ENCODE results near the gene FIS1.

FIS1 gene

DNA sequence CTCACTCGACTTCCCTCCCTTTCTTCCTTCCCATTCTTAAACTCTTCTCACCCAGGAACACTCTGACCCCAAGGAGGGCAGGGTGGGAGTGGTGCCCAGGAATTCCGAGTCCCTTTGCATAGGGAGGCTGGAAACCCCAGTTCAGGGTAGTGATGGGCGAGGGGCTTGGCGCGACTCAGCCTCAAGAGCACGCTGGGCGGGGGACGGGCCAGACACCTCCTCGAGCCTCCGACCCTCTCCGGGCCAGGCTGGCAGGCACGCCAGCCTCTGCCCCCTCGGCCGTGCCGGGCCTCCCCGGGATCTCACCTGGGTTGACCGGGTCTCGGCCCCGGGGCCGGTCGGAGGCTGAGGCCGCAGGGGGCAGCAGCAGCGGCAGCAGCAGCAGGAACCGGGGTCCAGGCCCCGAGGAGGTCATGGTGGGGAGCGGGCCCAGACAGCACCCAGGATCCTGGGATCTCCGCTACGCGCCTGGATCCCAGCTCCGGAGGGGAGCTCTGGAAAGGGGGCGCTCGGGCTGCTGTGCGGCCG is 28.0 kb downstream of the FIS1 start:
- Histone ChIP-seq H3K27me3 (replicated peaks in 2 of 5; ENCODE audit: control insufficient read depth in 4 of 5, insufficient read depth in 5 of 5, low read length in 4 of 5) (no peaks in the 10 kb centered on the region), H3K36me3 (ENCODE audit: control insufficient read depth in 4 of 4, insufficient read depth in 4 of 4, low read length in 3 of 4) (peaks cover 2 to 24% (median 10%) of the 10 kb centered on the region in 4 experiments), H3K9me3 (ENCODE audit: control extremely low read depth in 1 of 5, control insufficient read depth in 4 of 5, insufficient read depth in 2 of 5, low read depth in 1 of 5, low read length in 4 of 5) (no peaks in the 10 kb centered on the region), H3K4me1 (ENCODE audit: control extremely low read depth in 1 of 4, control insufficient read depth in 4 of 4, insufficient read depth in 4 of 4, low read length in 3 of 4) (peaks cover 3 to 29% (median 25%) of the 10 kb centered on the region in 4 experiments), H3K4me3 (ENCODE audit: control insufficient read depth in 1 of 7, extremely low read depth in 1 of 7, insufficient read depth in 4 of 7, low read depth in 2 of 7, low read length in 6 of 7) (peak overlapping the region; percentile 50 to 98 (median 94)), H3K27ac (ENCODE audit: insufficient read depth in 1 of 2, low read depth in 1 of 2, low read length in 2 of 2, poor library complexity in 1 of 2, severe bottlenecking in 2 of 2) (peak overlapping the region in 1 of 2 experiments; percentile 94)
- POLR2A ChIA-PET = interaction anchor here (0.6 to 2.1 kb wide), 4 partner anchors 28 to 122 kb away, joined by 3 to 12 read pairs (median 6); partner anchors contain the start of gene FIS1
- no peak for DNase-seq
- CTCF ChIA-PET = interaction anchor here (0.6 to 5.5 kb wide), 19 partner anchors 9 to 1052 kb away, joined by 3 to 57 read pairs (median 5); partner anchors contain the start of genes CLDN15 and FIS1
- 0% methylated on average over 29 of the region's 34 CpGs for WGBS (ENCODE audit: insufficient coverage)

DNA sequence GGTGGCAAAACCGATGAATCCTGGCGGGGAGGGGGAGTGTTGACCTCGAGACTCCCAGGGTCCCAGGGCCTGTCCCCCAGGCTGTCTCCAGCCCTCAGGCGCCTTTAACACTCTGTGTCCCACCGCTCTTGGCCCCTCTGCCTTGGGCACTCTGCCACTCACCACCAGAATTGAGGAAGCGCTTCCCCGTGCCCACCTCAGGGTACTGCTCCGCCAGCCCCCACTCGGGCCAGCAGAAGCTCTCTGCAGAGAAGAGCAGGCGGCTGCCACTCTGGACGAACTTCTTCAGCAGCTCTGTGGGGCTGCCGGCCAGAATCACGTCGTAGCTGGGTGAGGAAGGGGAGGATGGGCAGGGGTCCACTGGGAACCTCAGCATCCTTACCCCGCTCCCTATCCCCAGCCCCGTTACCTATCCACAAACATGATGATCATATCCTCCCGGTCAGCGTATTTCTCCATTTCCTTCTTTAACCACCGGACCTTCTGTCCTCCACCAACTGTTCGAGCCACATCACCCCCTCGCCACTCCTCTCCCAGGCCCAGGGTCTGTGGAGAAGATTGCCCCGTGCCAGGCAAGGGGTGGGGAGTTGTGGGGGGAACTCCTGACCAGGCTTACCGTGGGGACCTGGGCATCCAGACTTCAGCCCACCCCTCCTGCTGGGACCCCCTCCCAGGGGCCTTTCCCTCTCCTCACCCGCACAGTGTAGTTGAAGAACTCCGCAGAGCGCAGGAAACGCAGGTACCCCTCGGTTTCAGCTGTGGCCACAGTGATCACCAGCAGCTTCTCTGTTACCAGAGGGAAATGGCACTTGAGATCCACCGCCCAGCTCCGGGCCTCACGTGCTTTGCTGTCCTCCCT is 28.7 kb downstream of the FIS1 start:
- DNase-seq = peak in 1 of 3 donors; percentile 19
- H3K9me3 ChIP-seq (ENCODE audit: control extremely low read depth in 1 of 5, control insufficient read depth in 4 of 5, insufficient read depth in 2 of 5, low read depth in 1 of 5, low read length in 4 of 5) = no peaks in the 10 kb centered on the region
- 71% methylated on average over 20 of the region's 31 CpGs for WGBS (ENCODE audit: insufficient coverage)
- ChIA-PET POLR2A (interaction anchor here (0.6 to 2.0 kb wide), 2 partner anchors 90 to 121 kb away, joined by 3 to 7 read pairs; no protein-coding TSS in a partner anchor), CTCF (interaction anchor here (0.6 to 5.5 kb wide), 10 partner anchors 9 to 1051 kb away, joined by 3 to 57 read pairs (median 4); partner anchors contain the start of gene FIS1)
- peaks cover 2 to 27% (median 15%) of the 10 kb centered on the region in 4 experiments for H3K36me3 ChIP-seq (ENCODE audit: control insufficient read depth in 4 of 4, insufficient read depth in 4 of 4, low read length in 3 of 4)
- H3K4me1 ChIP-seq (ENCODE audit: control extremely low read depth in 1 of 4, control insufficient read depth in 4 of 4, insufficient read depth in 4 of 4, low read length in 3 of 4) = peaks cover 3 to 29% (median 25%) of the 10 kb centered on the region in 4 experiments
- H3K27ac ChIP-seq (ENCODE audit: insufficient read depth in 1 of 2, low read depth in 1 of 2, low read length in 2 of 2, poor library complexity in 1 of 2, severe bottlenecking in 2 of 2) = peak overlapping the region in 1 of 2 experiments; percentile 94
- peak overlapping the region; percentile 13 to 98 (median 94) for H3K4me3 ChIP-seq (ENCODE audit: control insufficient read depth in 1 of 7, extremely low read depth in 1 of 7, insufficient read depth in 4 of 7, low read depth in 2 of 7, low read length in 6 of 7)
- H3K27me3 ChIP-seq (replicated peaks in 2 of 5; ENCODE audit: control insufficient read depth in 4 of 5, insufficient read depth in 5 of 5, low read length in 4 of 5) = no peaks in the 10 kb centered on the region

DNA sequence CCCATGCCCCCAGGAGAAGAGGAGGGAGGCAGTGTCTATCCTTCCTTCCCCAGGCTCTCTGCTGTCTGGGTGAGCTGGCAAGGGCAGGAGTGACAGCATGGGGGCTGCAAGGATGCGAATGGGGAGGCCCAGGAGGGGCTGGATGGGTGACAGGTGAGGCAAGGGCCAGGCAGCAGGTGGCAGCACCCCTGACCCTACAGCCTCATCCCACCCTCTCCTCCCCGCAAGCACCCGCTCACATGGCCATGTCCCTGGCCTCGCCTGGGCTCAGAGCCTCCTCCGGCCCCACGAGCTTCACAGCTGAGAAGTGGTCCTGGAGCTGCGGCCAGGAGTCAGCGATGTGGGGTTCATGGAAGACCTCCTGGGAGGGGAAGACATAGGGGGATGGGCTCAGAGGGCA is 32.9 kb downstream of the FIS1 start:
- H3K36me3 ChIP-seq (ENCODE audit: control insufficient read depth in 4 of 4, insufficient read depth in 4 of 4, low read length in 3 of 4) = peaks cover 2 to 55% (median 27%) of the 10 kb centered on the region in 4 experiments
- no peaks in the 10 kb centered on the region for H3K9me3 ChIP-seq (ENCODE audit: control extremely low read depth in 1 of 5, control insufficient read depth in 4 of 5, insufficient read depth in 2 of 5, low read depth in 1 of 5, low read length in 4 of 5)
- H3K4me1 ChIP-seq (ENCODE audit: control extremely low read depth in 1 of 4, control insufficient read depth in 4 of 4, insufficient read depth in 4 of 4, low read length in 3 of 4) = peaks cover 0 to 12% (median 10%) of the 10 kb centered on the region in 4 experiments
- H3K27ac ChIP-seq (ENCODE audit: insufficient read depth in 1 of 2, low read depth in 1 of 2, low read length in 2 of 2, poor library complexity in 1 of 2, severe bottlenecking in 2 of 2) = no peak overlapping the region
- DNase-seq = no peak
- H3K27me3 ChIP-seq (replicated peaks in 2 of 5; ENCODE audit: control insufficient read depth in 4 of 5, insufficient read depth in 5 of 5, low read length in 4 of 5) = no peaks in the 10 kb centered on the region
- CTCF ChIA-PET = interaction anchor here (0.6 to 1.6 kb wide), 2 partner anchors 10 to 66 kb away, joined by 3 to 6 read pairs; no protein-coding TSS in a partner anchor
- no peak overlapping the region for H3K4me3 ChIP-seq (ENCODE audit: control insufficient read depth in 1 of 7, extremely low read depth in 1 of 7, insufficient read depth in 4 of 7, low read depth in 2 of 7, low read length in 6 of 7)
- whole genome bisulfite sequencing (ENCODE audit: insufficient coverage) = 100% methylated on average over 4 of the region's 8 CpGs
- POLR2A ChIA-PET = no interaction called here

DNA sequence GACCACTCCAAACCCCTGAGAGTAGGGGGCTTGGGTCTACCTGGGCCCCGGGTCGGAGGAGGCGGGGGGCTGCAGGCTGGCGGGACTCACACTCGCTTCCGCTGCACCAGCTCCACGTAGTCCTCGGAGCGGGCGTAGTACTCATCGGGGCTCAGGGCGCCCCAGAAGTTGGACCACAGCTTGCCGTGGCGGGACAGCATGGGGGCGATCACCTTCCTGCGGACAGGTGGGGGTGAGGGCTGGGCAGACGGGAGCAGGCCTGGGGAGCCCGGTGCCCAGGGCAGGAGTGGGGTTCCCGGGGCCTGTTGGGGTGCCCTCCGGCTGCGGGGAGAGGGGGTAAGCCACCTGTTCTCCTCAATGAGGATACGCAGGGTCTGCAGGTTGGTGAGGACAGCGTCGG is 33.4 kb downstream of the FIS1 start:
- H3K9me3 ChIP-seq (ENCODE audit: control extremely low read depth in 1 of 5, control insufficient read depth in 4 of 5, insufficient read depth in 2 of 5, low read depth in 1 of 5, low read length in 4 of 5) = no peaks in the 10 kb centered on the region
- WGBS (ENCODE audit: insufficient coverage) = 97% methylated on average over 23 of the region's 24 CpGs
- peaks cover 2 to 57% (median 28%) of the 10 kb centered on the region in 4 experiments for H3K36me3 ChIP-seq (ENCODE audit: control insufficient read depth in 4 of 4, insufficient read depth in 4 of 4, low read length in 3 of 4)
- no peak overlapping the region for H3K27ac ChIP-seq (ENCODE audit: insufficient read depth in 1 of 2, low read depth in 1 of 2, low read length in 2 of 2, poor library complexity in 1 of 2, severe bottlenecking in 2 of 2)
- H3K27me3 ChIP-seq (replicated peaks in 2 of 5; ENCODE audit: control insufficient read depth in 4 of 5, insufficient read depth in 5 of 5, low read length in 4 of 5) = no peaks in the 10 kb centered on the region
- POLR2A ChIA-PET = no interaction called here
- CTCF ChIA-PET = interaction anchor here (0.6 to 1.6 kb wide), 2 partner anchors 9 to 67 kb away, joined by 3 to 6 read pairs; no protein-coding TSS in a partner anchor
- DNase-seq = no peak
- no peak overlapping the region for H3K4me3 ChIP-seq (ENCODE audit: control insufficient read depth in 1 of 7, extremely low read depth in 1 of 7, insufficient read depth in 4 of 7, low read depth in 2 of 7, low read length in 6 of 7)
- peaks cover 0 to 7% (median 5%) of the 10 kb centered on the region in 4 experiments for H3K4me1 ChIP-seq (ENCODE audit: control extremely low read depth in 1 of 4, control insufficient read depth in 4 of 4, insufficient read depth in 4 of 4, low read length in 3 of 4)

DNA sequence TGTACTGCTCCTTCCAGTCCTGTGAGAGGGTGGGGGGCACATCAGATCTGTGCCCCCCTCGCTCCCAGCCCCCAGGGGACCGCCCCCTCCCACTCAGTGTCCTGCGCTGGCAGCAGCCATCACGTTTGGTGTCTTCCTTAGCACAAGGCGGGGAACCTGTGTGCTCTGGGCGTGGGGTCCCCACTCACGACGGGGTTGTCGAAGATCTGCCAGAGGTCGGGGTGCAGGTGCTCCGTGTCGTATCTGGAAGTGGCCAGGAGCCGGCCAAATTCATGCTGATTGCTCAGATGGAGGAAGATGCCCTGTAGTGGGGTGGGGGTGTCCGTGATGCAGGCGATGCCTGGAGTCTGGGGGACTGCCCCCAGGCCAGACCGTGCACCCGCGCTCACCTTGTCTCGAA is 34.7 kb downstream of the FIS1 start:
- CTCF ChIA-PET = no interaction called here
- 98% methylated on average over 16 of the region's 19 CpGs for WGBS (ENCODE audit: insufficient coverage)
- Histone ChIP-seq H3K27ac (ENCODE audit: insufficient read depth in 1 of 2, low read depth in 1 of 2, low read length in 2 of 2, poor library complexity in 1 of 2, severe bottlenecking in 2 of 2) (no peak overlapping the region), H3K4me3 (ENCODE audit: control insufficient read depth in 1 of 7, extremely low read depth in 1 of 7, insufficient read depth in 4 of 7, low read depth in 2 of 7, low read length in 6 of 7) (no peak overlapping the region), H3K4me1 (ENCODE audit: control extremely low read depth in 1 of 4, control insufficient read depth in 4 of 4, insufficient read depth in 4 of 4, low read length in 3 of 4) (no peaks in the 10 kb centered on the region), H3K27me3 (replicated peaks in 2 of 5; ENCODE audit: control insufficient read depth in 4 of 5, insufficient read depth in 5 of 5, low read length in 4 of 5) (no peaks in the 10 kb centered on the region), H3K9me3 (ENCODE audit: control extremely low read depth in 1 of 5, control insufficient read depth in 4 of 5, insufficient read depth in 2 of 5, low read depth in 1 of 5, low read length in 4 of 5) (no peaks in the 10 kb centered on the region), H3K36me3 (ENCODE audit: control insufficient read depth in 4 of 4, insufficient read depth in 4 of 4, low read length in 3 of 4) (peaks cover 2 to 61% (median 31%) of the 10 kb centered on the region in 4 experiments)
- DNase-seq = no peak
- POLR2A ChIA-PET = no interaction called here

DNA sequence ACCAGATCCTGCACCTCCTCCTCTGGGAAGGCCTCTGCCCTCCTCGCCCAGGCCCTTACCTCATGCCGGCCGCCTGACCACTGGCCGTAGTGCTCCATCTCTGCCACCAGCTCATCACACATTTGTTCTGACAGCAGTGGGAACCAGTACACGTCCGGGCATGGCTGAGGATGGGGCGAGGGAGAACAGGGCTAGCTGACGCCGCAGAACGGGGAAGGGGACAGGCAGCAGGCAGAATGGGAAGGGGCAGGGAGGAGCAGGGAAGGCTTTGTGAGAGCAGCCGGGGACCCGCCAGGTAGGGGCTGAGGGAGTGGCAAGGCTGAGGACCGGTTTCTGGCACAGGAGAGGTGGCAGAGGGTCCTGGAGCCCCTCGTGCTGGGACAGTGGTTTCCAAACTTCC is 36.1 kb downstream of the FIS1 start:
- Histone ChIP-seq H3K4me3 (ENCODE audit: control insufficient read depth in 1 of 7, extremely low read depth in 1 of 7, insufficient read depth in 4 of 7, low read depth in 2 of 7, low read length in 6 of 7) (no peak overlapping the region), H3K36me3 (ENCODE audit: control insufficient read depth in 4 of 4, insufficient read depth in 4 of 4, low read length in 3 of 4) (peaks cover 0 to 54% (median 26%) of the 10 kb centered on the region in 4 experiments), H3K9me3 (ENCODE audit: control extremely low read depth in 1 of 5, control insufficient read depth in 4 of 5, insufficient read depth in 2 of 5, low read depth in 1 of 5, low read length in 4 of 5) (no peaks in the 10 kb centered on the region), H3K27me3 (replicated peaks in 2 of 5; ENCODE audit: control insufficient read depth in 4 of 5, insufficient read depth in 5 of 5, low read length in 4 of 5) (peaks cover 0 to 9% (median 0%) of the 10 kb centered on the region in 5 experiments), H3K27ac (ENCODE audit: insufficient read depth in 1 of 2, low read depth in 1 of 2, low read length in 2 of 2, poor library complexity in 1 of 2, severe bottlenecking in 2 of 2) (no peak overlapping the region), H3K4me1 (ENCODE audit: control extremely low read depth in 1 of 4, control insufficient read depth in 4 of 4, insufficient read depth in 4 of 4, low read length in 3 of 4) (no peaks in the 10 kb centered on the region)
- no peak for DNase-seq
- 97% methylated on average over 14 of the region's 14 CpGs for WGBS (ENCODE audit: insufficient coverage)
- ChIA-PET CTCF (interaction anchor here (0.6 kb wide), 1 partner anchor 593 kb away, joined by 3 read pairs; no protein-coding TSS in a partner anchor), POLR2A (no interaction called here)
